Tibial artery (tissue), 4 donors: ENCODE results near the gene GPC2.
A peak's percentile ranks its signal among the peaks of the same experiment; 100 is the strongest.

Experiments used
- DNase-seq, 2 donors: peaks; one replicate each; pipeline ENCODE4 v3.0.0-alpha.2; 2019
- H3K27ac ChIP-seq, 2 donors: fragments of 200-600 bp; sonication (generic) in 1 of 2; 1 replicate in 1 of 2; 2 replicates in 1 of 2; pipeline ENCODE4 v1.5.1; 2018 to 2019; ENCODE audit warnings: mild to moderate bottlenecking in 1 of 2
- H3K27me3 ChIP-seq, 2 donors: fragments of 200-600 bp; sonication (generic) in 1 of 2; one replicate each; pipeline versions ENCODE4 v1.5.1 to v1.6.0; 2016 to 2019
- H3K36me3 ChIP-seq, 3 donors: fragments of 200-600 bp; sonication (generic) in 2 of 3; one replicate each; pipeline ENCODE4 v1.5.1; 2016 to 2019; ENCODE audit warnings: mild to moderate bottlenecking in 2 of 3
- H3K4me1 ChIP-seq, 4 donors: fragments of 200-600 bp; sonication (generic) in 2 of 4; 1 replicate in 3 of 4; 2 replicates in 1 of 4; pipeline ENCODE4 v1.5.1; 2016 to 2019
- H3K4me3 ChIP-seq, 2 donors: fragments of 200-600 bp; sonication (generic) in 1 of 2; 1 replicate in 1 of 2; 2 replicates in 1 of 2; pipeline ENCODE4 v1.5.1; 2018 to 2019; ENCODE audit warnings: mild to moderate bottlenecking in 2 of 2
- H3K9me3 ChIP-seq, 3 donors: fragments of 200-600 bp; sonication (generic) in 1 of 3; one replicate each; pipeline ENCODE4 v1.5.1; 2016 to 2019
- intact Hi-C: fragments of 100-400 bp; cut with DNase I; formaldehyde crosslinking; loops from one replicate; pipeline ENCODE4 v1.15.0; 2023; ENCODE audit warnings: low total_unique reads
- TF ChIP-seq, protein P1 (sequence below), 2 experiments: fragments of 200-600 bp in 1 of 2; fragments of 450-650 bp in 1 of 2; IDR thresholded peaks; one replicate each; pipeline ENCODE4 v1.5.1; 2017 to 2019; ENCODE audit warnings: antibody characterized with exemption in 2 of 2, mild to moderate bottlenecking in 1 of 2, moderate library complexity in 1 of 2

GPC2 gene

DNA sequence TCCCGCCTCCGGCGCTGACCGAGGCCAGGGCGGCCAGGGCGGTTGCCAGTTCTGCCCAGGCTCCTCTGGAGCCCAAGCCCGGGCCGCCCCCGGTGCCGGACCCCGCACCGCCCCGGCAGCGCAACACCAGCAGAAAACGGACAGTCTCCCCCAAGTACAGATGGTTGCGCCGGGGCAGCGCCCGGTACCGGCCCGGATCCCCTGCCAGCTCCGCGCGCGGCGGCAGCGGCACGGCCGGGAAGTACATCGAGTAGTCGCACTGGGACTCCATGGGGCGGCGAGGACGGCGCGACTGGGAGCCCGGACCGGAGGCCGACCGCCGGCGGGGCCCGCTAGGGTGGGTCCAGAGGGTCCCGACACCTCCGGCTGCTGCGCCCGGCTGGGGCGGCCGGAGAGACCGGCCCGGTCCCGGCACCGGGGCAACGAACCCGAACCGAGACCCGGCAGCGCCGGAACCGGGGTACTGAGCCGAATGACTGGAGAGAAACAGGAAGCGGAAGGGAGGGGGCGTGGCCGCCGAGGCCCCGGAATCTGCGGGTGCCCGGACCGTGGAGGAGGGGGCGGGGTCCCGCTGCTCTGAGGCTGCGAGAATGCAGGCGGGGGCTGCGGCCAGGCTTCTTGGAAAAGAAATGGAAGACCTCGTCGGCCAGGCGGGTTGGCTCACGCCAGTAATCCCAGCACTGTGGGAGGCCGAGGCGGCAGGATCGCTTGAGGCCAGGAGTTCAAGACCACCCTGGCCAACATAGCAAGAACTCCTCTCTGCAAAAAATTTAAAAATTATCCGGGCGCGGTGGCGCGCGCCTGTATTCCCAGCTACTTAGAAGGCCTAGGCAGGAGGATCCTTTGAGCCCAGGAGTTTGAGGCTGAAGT lies 18.7 kb downstream of the GPC2 start, which contains the start of gene TRAPPC14:
TSS of gene TRAPPC14 (minus strand) at position 495 of the 870 bp plus-strand sequence. CDS start at position 271, 224 bp downstream.
- Histone ChIP-seq H3K27ac (peak within 1 kb of the TSS; percentile 71 to 80), H3K4me1 (peaks cover 0 to 24% (median 18%) of the 10 kb centered on the region in 4 donors), H3K27me3 (no peaks in the 10 kb centered on the region), H3K36me3 (peaks cover 12 to 34% (median 28%) of the 10 kb centered on the region in 3 donors), H3K9me3 (no peaks in the 10 kb centered on the region), H3K4me3 (peak within 1 kb of the TSS; percentile 74 to 87)
- TF ChIP-seq, protein P1, sequence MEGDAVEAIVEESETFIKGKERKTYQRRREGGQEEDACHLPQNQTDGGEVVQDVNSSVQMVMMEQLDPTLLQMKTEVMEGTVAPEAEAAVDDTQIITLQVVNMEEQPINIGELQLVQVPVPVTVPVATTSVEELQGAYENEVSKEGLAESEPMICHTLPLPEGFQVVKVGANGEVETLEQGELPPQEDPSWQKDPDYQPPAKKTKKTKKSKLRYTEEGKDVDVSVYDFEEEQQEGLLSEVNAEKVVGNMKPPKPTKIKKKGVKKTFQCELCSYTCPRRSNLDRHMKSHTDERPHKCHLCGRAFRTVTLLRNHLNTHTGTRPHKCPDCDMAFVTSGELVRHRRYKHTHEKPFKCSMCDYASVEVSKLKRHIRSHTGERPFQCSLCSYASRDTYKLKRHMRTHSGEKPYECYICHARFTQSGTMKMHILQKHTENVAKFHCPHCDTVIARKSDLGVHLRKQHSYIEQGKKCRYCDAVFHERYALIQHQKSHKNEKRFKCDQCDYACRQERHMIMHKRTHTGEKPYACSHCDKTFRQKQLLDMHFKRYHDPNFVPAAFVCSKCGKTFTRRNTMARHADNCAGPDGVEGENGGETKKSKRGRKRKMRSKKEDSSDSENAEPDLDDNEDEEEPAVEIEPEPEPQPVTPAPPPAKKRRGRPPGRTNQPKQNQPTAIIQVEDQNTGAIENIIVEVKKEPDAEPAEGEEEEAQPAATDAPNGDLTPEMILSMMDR (IDR thresholded peaks at IDR 0.05) = no peak
- DNase-seq = peak; percentile 92 to 94
- intact Hi-C loops = no loop called here

DNA sequence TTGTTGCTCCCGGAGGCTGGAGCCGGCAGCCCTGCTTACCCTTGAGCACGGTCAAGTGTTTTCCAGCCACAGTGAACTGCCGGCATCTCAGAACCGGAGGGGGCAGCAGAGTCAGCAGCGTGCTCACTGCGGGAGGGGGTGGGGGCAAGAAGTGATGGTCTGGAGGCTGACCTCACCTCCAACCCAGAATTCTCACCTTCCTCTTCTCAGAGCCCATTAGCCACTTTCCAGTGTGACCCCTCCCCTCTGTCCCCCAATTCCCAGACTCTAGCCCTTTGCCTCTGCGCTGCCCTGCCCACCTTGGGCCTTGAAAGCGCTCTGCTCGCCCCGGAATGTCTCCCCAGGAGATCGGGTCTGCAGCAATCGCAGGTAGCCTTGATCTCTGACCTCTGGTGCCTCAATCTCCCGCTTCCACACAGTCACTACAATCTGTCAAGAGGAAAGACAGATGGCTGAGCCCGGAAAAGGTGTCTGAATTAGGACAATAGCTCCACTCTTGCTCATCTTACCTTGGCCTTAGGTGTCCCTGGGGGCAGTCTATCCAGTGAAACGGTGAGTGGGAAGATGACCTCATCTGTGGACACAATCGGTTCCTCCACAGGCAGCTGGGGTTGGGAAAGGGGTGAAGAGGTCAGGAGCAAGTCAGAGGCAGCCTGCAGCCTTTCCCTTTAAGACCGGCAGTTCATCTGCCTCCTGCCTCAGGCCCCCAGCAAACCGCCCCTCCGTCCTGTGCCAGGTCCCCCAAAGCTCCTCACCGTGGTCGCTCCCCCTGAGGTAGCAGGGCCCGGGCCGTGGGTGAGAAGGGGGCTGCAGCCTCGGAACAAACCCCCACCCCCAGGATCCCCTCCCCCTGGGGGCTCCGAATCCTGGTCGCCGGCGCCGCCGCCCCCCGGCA lies 19.6 kb downstream of the GPC2 start:
- TF ChIP-seq, protein P1 (IDR thresholded peaks at IDR 0.05) = no peak
- intact Hi-C loops = no loop called here
- Histone ChIP-seq H3K4me3 (peak overlapping the region; percentile 74 to 87), H3K27me3 (no peaks in the 10 kb centered on the region), H3K36me3 (peaks cover 12 to 43% (median 31%) of the 10 kb centered on the region in 3 donors), H3K9me3 (no peaks in the 10 kb centered on the region), H3K4me1 (peaks cover 0 to 24% (median 18%) of the 10 kb centered on the region in 4 donors), H3K27ac (peak overlapping the region; percentile 71 to 80)
- peak in 1 of 2 donors; percentile 51 for DNase-seq

DNA sequence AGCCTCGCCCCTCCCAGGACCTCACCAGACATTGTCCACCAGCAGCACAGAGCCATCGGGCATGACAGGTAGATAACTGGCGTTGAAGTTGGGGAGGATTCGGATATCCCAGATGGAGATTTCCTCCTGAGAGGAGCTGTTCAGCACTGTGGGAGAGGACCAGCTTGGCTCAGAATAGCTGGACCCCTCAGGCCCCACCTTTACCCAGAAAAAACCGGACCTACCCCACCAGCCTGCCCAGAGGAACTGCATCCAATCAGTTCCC lies 20.2 kb downstream of the GPC2 start:
- TF ChIP-seq, protein P1 (IDR thresholded peaks at IDR 0.05) = no peak
- intact Hi-C loops = no loop called here
- Histone ChIP-seq H3K27ac (peak overlapping the region; percentile 71 to 80), H3K4me1 (peaks cover 0 to 24% (median 18%) of the 10 kb centered on the region in 4 donors), H3K9me3 (no peaks in the 10 kb centered on the region), H3K27me3 (no peaks in the 10 kb centered on the region), H3K4me3 (no peak overlapping the region), H3K36me3 (peaks cover 12 to 47% (median 31%) of the 10 kb centered on the region in 3 donors)
- DNase-seq = no peak

DNA sequence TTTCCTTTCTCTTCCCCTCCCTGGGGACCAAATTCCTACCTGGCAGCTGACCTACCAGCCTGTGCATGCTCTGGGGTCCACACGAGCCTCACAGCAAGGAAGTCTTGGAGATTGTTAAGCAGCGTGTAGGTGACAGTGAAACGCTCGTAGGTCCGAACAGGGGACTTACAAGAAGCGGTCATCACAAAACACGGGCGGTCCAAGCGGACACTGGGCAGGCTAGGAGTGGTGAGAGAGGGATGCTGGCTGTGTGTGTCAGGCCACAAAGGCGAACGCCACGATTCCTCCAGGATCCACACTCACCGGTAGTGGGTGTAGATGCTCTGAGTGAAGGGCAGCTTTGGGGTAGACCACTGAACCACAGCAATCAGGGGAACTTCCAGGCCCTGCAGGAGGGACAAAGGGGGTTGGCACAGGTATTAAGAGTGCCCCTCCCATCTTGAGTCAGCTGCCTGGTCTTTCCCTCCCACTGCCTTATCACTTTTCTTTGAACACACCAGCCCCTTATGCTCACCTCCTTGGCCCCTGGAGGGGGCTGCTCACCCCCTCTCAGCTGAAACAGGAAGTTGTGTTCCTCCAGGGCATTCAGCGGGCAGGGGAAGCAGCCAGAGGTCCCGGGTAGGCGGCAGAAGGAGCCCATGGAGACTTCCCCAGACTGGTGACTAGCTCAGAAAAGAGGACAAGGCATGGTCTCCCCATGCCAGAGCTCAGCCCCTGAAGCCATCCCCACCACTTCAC lies 20.7 kb downstream of the GPC2 start:
- intact Hi-C loops = no loop called here
- Histone ChIP-seq H3K4me1 (peaks cover 0 to 24% (median 18%) of the 10 kb centered on the region in 4 donors), H3K4me3 (no peak overlapping the region), H3K27me3 (no peaks in the 10 kb centered on the region), H3K36me3 (peaks cover 12 to 51% (median 31%) of the 10 kb centered on the region in 3 donors), H3K9me3 (no peaks in the 10 kb centered on the region), H3K27ac (peak overlapping the region in 1 of 2 donors; percentile 71)
- DNase-seq = no peak
- TF ChIP-seq, protein P1 (IDR thresholded peaks at IDR 0.05) = no peak
